NCI-H2196 (cell line): ENCODE data around the gene NSFL1C.
"Not testable (repeated sequence)": the region's sequence is repeated elsewhere in the genome, so short reads cannot be mapped to it uniquely, and the experiment has no call there.

Experiments used
- DNase-seq: peaks from one replicate; lab custom pipeline; 2025; ENCODE audit not compliant: unreplicated experiment; lab: John Stamatoyannopoulos, UW

The NSFL1C gene

GRCh38 chr20:1466211-1467081 is at the start of gene NSFL1C:
Gene NSFL1C, minus strand, starts transcription at chr20:1466849. Its CDS starts 25 bp downstream, at chr20:1466824.
- peak; percentile 96 for DNase-seq

GRCh38 chr20:1513801-1514200 is 47.2 kb upstream of the NSFL1C start:
- no peak for DNase-seq

DNA sequence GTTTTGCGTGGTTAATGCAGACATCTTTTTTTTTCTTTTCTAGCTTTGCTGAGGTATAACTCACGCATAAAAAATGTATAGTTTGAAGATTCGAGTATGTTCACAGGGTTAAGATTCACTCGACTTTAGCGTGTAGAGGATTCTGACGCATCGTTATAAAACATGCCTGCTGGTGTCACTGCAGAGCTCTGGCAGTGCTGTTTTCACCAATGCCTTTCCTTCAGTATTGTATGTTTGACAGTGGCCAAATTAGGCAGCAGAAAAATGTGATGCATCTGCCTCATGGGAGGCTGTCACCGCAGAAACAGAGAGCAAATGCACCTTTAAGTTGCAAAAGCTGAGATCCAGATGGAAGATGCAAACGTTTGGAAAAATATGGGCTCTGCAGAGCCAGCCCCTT is 42.6 kb upstream of the NSFL1C start:
- DNase-seq: peak; percentile 24

GRCh38 chr20:1508574-1508973 is 41.9 kb upstream of the NSFL1C start:
- DNase-seq: no peak

DNA sequence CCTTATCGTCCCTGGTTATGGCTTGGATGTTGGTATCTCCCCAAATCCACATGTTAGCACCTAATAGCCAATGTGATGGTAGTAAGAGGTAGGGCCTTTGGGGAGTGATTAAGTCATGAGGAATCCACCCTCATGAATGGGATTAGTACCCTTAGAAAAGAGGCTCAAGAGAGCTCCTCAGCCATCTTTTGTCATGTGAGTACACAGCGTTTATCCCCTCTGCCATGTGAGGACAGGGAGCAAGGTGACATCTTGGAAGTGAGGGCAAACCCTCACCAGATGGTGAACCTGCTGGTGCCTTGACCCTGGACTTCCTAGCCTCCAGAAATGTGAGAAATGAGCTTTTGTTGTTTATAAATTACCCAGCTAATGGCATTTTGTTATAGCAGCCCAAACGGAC is 40.6 kb upstream of the NSFL1C start:
- no peak for DNase-seq

GRCh38 chr20:1505871-1506270 is 39.2 kb upstream of the NSFL1C start:
- DNase-seq: no peak

GRCh38 chr20:1505361-1505760 is 38.7 kb upstream of the NSFL1C start:
- no peak for DNase-seq

GRCh38 chr20:1503564-1504227 is 37.0 kb upstream of the NSFL1C start:
- peak; percentile 69 for DNase-seq

DNA sequence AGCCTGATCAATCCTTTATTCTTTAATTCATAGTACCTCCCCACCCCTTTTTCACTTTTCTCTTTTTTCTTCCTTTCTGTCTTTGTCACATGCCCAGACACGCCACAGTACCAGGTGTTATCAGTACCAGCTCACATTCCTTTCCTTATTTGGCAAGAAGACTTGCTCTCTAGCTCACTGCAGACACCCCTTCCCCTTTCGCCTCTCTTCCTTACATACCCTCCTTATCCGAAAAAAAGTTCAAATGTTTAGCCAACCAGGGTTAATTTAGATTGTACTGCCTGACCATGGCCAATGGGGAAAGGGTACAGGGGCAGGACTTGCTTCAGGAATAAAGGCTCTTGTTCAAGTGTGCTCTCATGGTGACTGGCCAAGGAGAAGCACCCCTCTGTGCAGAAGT is 33.8 kb upstream of the NSFL1C start:
- DNase-seq: no peak

- no peak for DNase-seq
These were observed 33.1 kb upstream of the NSFL1C start for GRCh38 chr20:1499528-1500420.

GRCh38 chr20:1497371-1497770 is 30.7 kb upstream of the NSFL1C start:
- not testable (repeated sequence) for DNase-seq

DNA sequence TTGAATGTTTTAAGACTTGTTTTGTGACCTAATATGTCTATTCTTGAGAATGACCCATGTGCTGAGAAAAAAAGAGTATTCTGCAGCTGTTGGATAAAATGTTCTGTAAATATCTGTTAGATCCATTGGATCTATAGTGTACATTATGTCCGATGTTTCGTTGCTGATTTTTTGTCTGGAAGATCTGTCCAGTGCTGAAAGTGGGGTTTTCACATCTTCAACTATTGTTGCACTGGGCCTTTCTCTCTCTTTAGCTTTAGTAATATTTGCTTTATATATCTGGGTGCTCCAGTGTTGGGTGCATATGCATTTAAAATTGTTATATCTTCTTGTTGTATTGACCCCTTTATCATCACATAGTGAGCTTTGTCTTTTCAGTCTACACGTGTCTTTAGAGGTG is 30.3 kb upstream of the NSFL1C start:
- no peak for DNase-seq

- DNase-seq: no peak
These were observed 27.8 kb upstream of the NSFL1C start for GRCh38 chr20:1494436-1494835.

- DNase-seq: no peak
These were observed 26.9 kb upstream of the NSFL1C start for GRCh38 chr20:1493536-1493935.

DNA sequence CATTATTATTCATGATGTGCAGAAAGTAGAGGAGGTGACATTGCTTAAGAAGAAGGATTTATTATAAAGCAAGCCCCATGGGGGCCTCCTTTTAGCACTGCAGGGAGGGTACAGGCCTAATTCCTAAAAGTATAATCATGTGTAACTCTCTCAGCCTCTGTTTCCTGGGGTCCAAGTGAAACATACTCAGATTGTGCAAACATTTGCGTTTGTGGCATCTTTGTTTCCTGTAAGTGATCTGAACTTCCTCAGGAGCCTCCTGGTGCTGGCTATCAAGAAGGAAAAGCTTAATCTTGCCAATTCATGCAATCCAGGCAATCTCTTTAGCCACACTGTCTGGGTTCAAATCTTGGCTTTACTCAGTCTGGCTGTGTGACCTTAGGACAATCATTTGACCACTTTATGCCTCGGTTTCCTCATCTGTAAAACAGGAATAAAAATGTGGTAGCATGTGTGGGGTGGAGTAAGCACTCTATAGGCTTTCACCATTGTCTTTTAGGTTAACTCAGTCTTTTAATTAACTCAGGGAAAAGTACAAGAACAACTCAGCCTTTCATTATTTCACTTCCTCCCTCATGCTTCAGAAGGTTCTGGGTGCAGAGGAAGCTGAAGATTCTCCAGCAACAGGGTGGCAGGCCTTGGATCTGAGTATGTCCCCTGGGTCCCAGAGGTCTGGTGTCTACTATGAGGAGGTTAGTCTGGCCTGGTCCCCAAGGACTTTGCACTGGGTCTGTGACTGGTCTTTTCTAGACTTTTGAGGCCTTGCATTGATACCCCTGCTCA is 25.4 kb upstream of the NSFL1C start:
- no peak for DNase-seq

DNA sequence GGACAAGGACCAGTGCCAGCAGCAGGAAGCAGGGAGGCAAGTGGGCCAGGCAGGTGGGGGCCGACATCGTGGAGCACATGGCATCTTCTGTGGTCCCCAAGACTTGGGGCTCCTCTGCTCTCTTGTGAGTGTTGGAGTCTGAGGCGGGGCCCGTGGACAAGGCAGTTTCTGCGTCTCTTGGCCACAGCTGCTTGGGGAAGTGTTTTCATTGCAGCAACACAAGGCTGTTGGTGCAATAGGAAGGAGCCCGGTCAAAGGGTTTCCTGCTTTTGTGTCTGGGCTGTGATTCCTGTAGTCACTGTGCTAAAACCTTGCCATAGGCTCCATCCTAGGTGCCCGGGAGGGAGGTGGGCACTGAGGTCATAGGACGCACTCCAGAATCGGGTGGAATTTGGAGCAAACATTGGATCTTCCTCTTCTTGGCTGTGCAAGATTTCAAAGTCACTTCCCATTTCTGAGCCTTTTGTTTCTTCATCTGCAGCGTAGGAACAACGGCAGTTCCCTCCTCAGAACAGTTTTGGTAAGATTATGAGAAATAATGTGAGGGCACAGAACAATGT is 24.7 kb upstream of the NSFL1C start, which contains the start of gene SIRPB2:
Gene SIRPB2, minus strand, starts transcription at position 140 of the 560 bp plus-strand sequence. Its CDS starts 61 bp downstream, at position 79.
- no peak for DNase-seq

GRCh38 chr20:1490643-1491195 is 24.1 kb upstream of the NSFL1C start:
- no peak for DNase-seq

GRCh38 chr20:1489764-1490436 is 23.3 kb upstream of the NSFL1C start:
- DNase-seq: no peak

GRCh38 chr20:1489325-1489724 is 22.7 kb upstream of the NSFL1C start:
- no peak for DNase-seq
